GM12873 (cell line): Measurements from ENCODE around the gene LANCL2.
A peak's percentile ranks its signal among the peaks of the same experiment; 100 is the strongest.

ENCODE experiments used
- TF ChIP-seq, protein P1 (sequence below): IDR thresholded peaks from 2 replicates; pipeline ENCODE4 v1.5.1; 2012; ENCODE audit warnings: low read depth, mild to moderate bottlenecking, moderate library complexity, low read length, control low read depth; ENCODE audit not compliant: insufficient read depth; ENCODE audit errors: missing control alignments

Gene LANCL2

GRCh38 chr7:55397617-55398016 is 32.5 kb downstream of the LANCL2 start:
- TF ChIP-seq, protein P1, sequence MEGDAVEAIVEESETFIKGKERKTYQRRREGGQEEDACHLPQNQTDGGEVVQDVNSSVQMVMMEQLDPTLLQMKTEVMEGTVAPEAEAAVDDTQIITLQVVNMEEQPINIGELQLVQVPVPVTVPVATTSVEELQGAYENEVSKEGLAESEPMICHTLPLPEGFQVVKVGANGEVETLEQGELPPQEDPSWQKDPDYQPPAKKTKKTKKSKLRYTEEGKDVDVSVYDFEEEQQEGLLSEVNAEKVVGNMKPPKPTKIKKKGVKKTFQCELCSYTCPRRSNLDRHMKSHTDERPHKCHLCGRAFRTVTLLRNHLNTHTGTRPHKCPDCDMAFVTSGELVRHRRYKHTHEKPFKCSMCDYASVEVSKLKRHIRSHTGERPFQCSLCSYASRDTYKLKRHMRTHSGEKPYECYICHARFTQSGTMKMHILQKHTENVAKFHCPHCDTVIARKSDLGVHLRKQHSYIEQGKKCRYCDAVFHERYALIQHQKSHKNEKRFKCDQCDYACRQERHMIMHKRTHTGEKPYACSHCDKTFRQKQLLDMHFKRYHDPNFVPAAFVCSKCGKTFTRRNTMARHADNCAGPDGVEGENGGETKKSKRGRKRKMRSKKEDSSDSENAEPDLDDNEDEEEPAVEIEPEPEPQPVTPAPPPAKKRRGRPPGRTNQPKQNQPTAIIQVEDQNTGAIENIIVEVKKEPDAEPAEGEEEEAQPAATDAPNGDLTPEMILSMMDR = no peak

- TF ChIP-seq, protein P1 = no peak
Observed at GRCh38 chr7:55400191-55400590, 35.1 kb downstream of the LANCL2 start.

GRCh38 chr7:55405856-55406541 is 40.9 kb downstream of the LANCL2 start:
- TF ChIP-seq, protein P1 = no peak

DNA sequence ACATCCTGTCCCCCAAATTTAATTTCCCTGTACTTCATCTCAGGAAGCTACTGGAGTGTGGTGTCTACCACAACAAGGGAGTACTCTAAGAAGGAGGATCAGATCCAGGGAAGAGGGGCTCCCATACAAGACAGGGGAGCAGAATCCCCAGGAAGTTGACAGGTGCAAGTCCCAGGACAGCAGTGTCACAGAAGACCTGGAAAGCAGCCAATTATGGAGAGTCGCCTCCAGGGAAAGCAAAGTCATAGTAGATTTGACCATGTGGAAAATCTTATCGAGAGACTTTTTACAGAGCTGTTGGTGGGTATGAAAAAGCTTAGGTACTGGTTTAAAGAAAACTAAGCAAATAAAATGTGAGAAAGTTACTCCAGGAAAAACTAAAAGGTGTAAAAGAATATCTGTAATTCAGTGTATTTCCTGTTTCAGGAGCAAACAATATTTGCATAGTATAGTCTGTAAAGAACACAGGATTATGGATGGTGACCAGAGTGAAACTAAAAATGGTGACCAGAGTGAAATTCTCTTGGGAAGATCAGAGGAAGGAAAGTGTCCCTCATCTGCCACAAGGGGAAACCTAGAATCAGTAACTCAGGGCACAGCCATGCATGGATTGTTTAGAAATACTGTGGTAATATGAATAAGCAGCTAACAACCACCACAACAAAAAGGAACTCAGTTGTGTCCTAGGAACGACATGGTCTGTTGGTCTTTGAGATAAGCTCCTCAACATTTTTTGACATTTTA is 44.5 kb downstream of the LANCL2 start:
- TF ChIP-seq, protein P1 = peak; percentile 25

- TF ChIP-seq, protein P1 = no peak
Observed at GRCh38 chr7:55410667-55411239, 45.6 kb downstream of the LANCL2 start.

GRCh38 chr7:55411844-55412243 is 46.7 kb downstream of the LANCL2 start:
- TF ChIP-seq, protein P1 = no peak

DNA sequence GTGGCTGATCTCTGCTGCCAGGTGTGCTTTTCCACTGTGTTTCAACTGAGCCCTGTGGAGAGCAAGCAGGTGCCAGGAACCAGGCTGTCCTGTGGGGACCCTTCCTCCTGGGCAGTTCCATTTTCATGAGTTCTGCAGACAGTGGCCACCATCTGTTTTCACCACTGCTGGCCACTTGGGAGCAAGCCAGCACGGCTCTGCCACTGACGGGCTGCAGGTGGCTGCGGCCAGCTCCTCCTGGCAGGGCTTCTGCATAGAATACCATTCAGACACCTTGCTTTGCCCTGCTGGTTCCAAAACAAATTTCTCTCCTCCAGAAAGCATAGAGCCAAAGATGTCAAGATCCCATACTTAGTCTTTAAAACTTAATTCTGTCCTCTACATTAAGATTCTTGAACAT is 48.3 kb downstream of the LANCL2 start:
- TF ChIP-seq, protein P1 = no peak
